Nephron progenitor cell (in vitro differentiated cells): ENCODE measurements around the gene MEIS1.
A peak's percentile ranks its signal among the peaks of the same experiment; 100 is the strongest.
"Not testable (repeated sequence)": the region's sequence is repeated elsewhere in the genome, so short reads cannot be mapped to it uniquely, and the experiment has no call there.

Source experiments
- DNase-seq: peaks from one replicate; pipeline ENCODE4 v3.0.0; 2021
- H3K27ac Mint-ChIP-seq: 2 replicates; pipeline ENCODE4 v1.8.0; 2021; ENCODE audit warnings: mild to moderate bottlenecking, moderate library complexity, mixed read lengths
- H3K27me3 Mint-ChIP-seq: 2 replicates; pipeline ENCODE4 v1.8.0; 2021; ENCODE audit warnings: mild to moderate bottlenecking, low read depth, mixed read lengths; ENCODE audit not compliant: poor library complexity
- H3K36me3 Mint-ChIP-seq: 2 replicates; pipeline ENCODE4 v1.8.0; 2021; ENCODE audit warnings: low read depth, mixed read lengths
- H3K4me1 Mint-ChIP-seq: 2 replicates; pipeline ENCODE4 v1.8.0; 2021; ENCODE audit warnings: mixed read lengths
- H3K4me3 Mint-ChIP-seq: 2 replicates; pipeline ENCODE4 v1.8.0; 2021; ENCODE audit warnings: mild to moderate bottlenecking, moderate library complexity, mixed read lengths
- H3K9me3 Mint-ChIP-seq: 2 replicates; pipeline ENCODE4 v1.8.0; 2021; ENCODE audit warnings: mild to moderate bottlenecking, moderate library complexity, mixed read lengths
- TF ChIP-seq, protein P1 (sequence below): fragments of 200-600 bp; sonication (generic); IDR thresholded peaks from 2 replicates; pipeline ENCODE4 v1.5.0; 2021; ENCODE audit warnings: antibody characterized with exemption

The MEIS1 gene

GRCh38 chr2:66477135-66477842 lies 42.4 kb downstream of the MEIS1 start:
- H3K36me3 Mint-ChIP-seq, result peaks cover 95% of the 10 kb centered on the region

DNA sequence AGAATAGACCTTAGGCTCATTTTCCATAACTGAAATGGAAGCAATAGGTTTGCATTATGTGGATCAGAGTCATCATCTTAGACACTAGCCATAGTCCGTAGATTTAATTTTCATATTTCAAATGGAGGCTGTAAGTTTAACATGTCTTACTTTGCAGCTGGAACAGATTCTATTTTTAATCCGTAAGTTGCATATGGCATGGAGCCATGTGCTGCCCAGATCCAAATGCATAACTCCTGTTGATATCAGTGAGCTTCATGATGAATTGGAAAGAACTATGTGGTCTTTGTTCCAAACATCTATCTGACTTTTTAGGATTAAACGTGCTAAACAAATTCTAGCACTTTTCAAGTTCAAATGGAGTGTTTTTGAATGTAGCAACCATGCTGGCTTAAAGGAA lies 43.4 kb downstream of the MEIS1 start:
- H3K27me3 Mint-ChIP-seq, result no peaks in the 10 kb centered on the region
- no peaks in the 10 kb centered on the region for H3K9me3 Mint-ChIP-seq
- H3K4me1 Mint-ChIP-seq, result peaks cover 34% of the 10 kb centered on the region
- TF ChIP-seq, protein P1, sequence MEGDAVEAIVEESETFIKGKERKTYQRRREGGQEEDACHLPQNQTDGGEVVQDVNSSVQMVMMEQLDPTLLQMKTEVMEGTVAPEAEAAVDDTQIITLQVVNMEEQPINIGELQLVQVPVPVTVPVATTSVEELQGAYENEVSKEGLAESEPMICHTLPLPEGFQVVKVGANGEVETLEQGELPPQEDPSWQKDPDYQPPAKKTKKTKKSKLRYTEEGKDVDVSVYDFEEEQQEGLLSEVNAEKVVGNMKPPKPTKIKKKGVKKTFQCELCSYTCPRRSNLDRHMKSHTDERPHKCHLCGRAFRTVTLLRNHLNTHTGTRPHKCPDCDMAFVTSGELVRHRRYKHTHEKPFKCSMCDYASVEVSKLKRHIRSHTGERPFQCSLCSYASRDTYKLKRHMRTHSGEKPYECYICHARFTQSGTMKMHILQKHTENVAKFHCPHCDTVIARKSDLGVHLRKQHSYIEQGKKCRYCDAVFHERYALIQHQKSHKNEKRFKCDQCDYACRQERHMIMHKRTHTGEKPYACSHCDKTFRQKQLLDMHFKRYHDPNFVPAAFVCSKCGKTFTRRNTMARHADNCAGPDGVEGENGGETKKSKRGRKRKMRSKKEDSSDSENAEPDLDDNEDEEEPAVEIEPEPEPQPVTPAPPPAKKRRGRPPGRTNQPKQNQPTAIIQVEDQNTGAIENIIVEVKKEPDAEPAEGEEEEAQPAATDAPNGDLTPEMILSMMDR, result no peak
- no peak for DNase-seq
- H3K27ac Mint-ChIP-seq, result peak overlapping the region; percentile 13
- H3K36me3 Mint-ChIP-seq, result peaks cover 99% of the 10 kb centered on the region
- no peak overlapping the region for H3K4me3 Mint-ChIP-seq

More at GRCh38 chr2:66477135-66477842, 42.4 kb downstream of the MEIS1 start:
- H3K9me3 Mint-ChIP-seq, result no peaks in the 10 kb centered on the region
- TF ChIP-seq, protein P1, result no peak
- peaks cover 34% of the 10 kb centered on the region for H3K4me1 Mint-ChIP-seq
- DNase-seq, result no peak
- peak overlapping the region; percentile 80 for H3K27ac Mint-ChIP-seq
- H3K27me3 Mint-ChIP-seq, result no peaks in the 10 kb centered on the region
- no peak overlapping the region for H3K4me3 Mint-ChIP-seq

- DNase-seq, result no peak
- peaks cover 100% of the 10 kb centered on the region for H3K36me3 Mint-ChIP-seq
- H3K4me3 Mint-ChIP-seq, result no peak overlapping the region
- peaks cover 34% of the 10 kb centered on the region for H3K4me1 Mint-ChIP-seq
- TF ChIP-seq, protein P1, result no peak
- no peaks in the 10 kb centered on the region for H3K27me3 Mint-ChIP-seq
- peak overlapping the region; percentile 13 for H3K27ac Mint-ChIP-seq
- peaks cover 5% of the 10 kb centered on the region for H3K9me3 Mint-ChIP-seq
Measured at GRCh38 chr2:66478731-66479316, 43.9 kb downstream of the MEIS1 start.

- DNase-seq, result no peak
- H3K4me1 Mint-ChIP-seq, result peaks cover 28% of the 10 kb centered on the region
- H3K27me3 Mint-ChIP-seq, result no peaks in the 10 kb centered on the region
- H3K36me3 Mint-ChIP-seq, result peaks cover 100% of the 10 kb centered on the region
- H3K27ac Mint-ChIP-seq, result peak overlapping the region; percentile 87
- peaks cover 26% of the 10 kb centered on the region for H3K9me3 Mint-ChIP-seq
- no peak overlapping the region for H3K4me3 Mint-ChIP-seq
- TF ChIP-seq, protein P1, result no peak
Measured at GRCh38 chr2:66481100-66481549, 46.2 kb downstream of the MEIS1 start.

GRCh38 chr2:66485252-66485651 lies 50.3 kb downstream of the MEIS1 start:
- Mint-ChIP-seq H3K36me3 (peaks cover 97% of the 10 kb centered on the region), H3K4me1 (peaks cover 32% of the 10 kb centered on the region), H3K9me3 (peaks cover 33% of the 10 kb centered on the region)
- H3K27ac Mint-ChIP-seq, H3K4me3 Mint-ChIP-seq, DNase-seq, H3K27me3 Mint-ChIP-seq: not testable (repeated sequence)

- TF ChIP-seq, protein P1, result no peak
- Mint-ChIP-seq H3K4me3 (peak overlapping the region; percentile 33), H3K9me3 (peaks cover 27% of the 10 kb centered on the region), H3K27me3 (no peaks in the 10 kb centered on the region), H3K4me1 (peaks cover 66% of the 10 kb centered on the region), H3K27ac (peak overlapping the region; percentile 82), H3K36me3 (peaks cover 90% of the 10 kb centered on the region)
- DNase-seq, result no peak
Measured at GRCh38 chr2:66488946-66489345, 54.0 kb downstream of the MEIS1 start.
